ENCODE results near the gene STARD5.
A peak's percentile ranks its signal among the peaks of the same experiment; 100 is the strongest.

Gene STARD5

DNA sequence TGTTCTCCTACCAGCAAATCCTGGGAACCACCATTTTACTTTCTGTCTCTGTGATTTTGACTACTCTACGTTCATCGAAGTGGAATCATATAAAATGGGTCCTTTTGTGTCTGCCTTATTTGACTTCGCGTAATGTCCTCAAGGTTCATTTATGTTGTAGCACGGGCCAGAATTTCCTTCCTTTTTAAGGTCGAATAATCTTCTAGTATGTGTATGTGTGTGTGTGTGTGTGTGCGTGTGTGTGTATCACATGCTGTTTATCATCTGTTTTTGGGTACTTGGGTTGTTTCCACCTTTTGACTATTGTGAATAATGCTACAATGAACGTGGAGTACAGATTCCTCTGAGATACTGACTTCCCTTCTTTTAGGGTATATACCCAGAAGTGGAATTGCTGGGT lies 35.3 kb downstream of the STARD5 start:
- no peak for DNase-seq

- DNase-seq = no peak
These were observed 35.9 kb downstream of the STARD5 start for GRCh38 chr15:81288040-81288439.

- DNase-seq = no peak
These were observed 37.3 kb downstream of the STARD5 start for GRCh38 chr15:81286621-81287121.

GRCh38 chr15:81285461-81285860 lies 38.5 kb downstream of the STARD5 start:
- no peak for DNase-seq

DNA sequence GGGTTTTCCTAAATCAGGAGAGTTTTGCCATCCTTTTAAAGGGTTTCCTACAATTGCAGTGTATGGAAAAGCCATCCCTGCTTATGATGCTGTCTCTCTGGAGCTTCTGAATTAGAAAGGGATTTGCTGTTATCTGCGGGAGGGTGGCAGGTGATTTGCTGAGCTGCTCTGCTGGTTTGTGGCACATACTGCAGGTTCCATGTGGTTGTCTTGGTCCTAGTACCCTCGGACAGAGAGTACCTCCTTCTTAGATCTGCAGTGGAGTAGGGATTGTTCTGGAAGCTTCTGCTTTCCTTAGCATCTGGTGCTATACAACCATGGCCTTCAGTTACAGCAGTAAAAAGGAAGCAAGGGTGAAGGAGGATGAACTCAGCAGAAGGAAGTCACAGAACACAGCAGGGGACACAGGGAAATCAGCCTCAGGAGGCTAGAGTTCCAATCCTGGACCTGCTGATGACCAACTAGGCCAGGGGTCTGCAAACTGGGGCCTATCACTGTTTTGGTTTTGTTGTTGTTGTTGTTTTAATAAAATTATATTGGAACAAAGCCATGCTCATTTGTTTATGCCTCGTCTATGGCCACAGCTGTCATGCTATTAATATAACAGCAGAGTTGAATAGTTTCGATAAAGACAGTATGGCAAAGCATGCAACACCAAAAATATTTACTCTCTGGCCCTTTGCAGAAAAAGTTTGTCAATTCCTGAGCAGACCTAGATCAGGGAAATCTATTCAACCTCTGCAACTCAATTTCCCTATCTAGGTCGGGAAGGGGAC lies 39.5 kb downstream of the STARD5 start:
- no peak for DNase-seq

DNA sequence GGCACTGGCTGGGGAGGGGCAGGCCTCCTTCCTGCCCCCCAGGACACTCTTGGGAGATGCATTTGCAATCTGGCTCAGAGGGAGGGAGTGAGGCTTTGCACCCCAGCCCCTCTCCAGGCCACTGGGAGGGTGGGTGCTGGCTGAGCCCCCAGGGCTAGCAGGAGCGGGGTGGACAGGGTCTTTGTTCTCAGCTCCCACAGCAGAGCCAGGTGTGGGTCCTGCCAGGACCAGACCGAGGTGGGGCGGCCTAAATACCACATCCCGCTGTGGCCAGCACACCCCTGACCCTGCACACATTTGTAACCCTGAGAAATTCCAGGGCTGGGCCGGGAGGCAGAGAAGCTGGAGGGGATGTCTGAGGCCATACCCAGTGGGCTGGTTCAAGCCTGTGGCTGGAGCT lies 41.0 kb downstream of the STARD5 start:
- DNase-seq = no peak

- DNase-seq = no peak
These were observed 41.4 kb downstream of the STARD5 start for GRCh38 chr15:81282606-81282895.

GRCh38 chr15:81281766-81282605 lies 42.0 kb downstream of the STARD5 start:
- no peak for DNase-seq

DNA sequence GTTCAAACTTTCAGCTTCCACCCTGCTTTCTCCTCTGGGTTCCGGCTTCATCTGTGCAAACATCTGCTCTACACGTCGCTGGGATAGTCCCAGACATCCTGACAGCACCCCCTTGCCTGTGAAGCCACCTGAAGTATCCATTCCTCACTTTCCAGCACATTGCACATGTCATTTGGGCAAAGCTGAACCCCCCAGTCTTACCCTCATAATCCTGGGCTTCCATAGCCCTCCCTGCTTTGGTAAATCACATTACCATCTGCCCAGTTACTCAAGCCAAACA lies 42.5 kb downstream of the STARD5 start:
- DNase-seq = no peak

- DNase-seq = no peak
These were observed 43.1 kb downstream of the STARD5 start for GRCh38 chr15:81280696-81281455.

- DNase-seq = no peak
These were observed 44.1 kb downstream of the STARD5 start for GRCh38 chr15:81279621-81280485.

DNA sequence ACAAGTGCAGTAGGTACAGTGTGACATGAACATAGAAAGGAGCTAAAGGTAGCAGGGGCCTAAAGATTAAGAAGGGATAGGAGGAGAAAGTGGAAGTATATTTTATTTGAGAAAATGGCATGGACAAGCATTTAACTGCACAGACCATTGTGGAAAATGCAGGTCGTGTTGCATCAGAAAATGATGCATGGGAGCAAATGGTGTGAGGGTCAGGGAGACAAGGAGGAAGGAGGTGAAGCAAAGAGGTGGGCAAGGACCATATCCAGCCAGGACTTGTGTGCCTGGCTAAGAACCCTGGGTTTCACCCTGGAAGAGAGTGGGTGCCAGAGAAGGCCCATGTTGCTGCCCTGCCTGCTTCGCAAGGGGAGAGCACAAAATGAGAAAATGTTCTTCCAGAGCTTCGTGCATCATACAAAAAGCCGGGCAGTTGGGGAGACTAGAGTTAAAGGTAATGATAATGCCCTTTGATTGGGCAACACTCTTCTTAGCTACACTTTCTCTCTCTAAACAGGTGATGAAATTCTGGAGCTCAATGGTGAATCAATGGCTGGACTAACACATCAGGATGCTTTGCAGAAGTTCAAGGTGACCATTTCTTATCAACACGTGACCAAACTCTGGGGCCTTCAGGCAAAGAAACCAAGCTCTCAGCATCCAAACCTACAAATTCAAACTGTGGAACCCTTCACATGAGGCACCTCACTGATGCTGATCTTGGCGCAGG lies 45.5 kb downstream of the STARD5 start:
- no peak for DNase-seq

- no peak for DNase-seq
These were observed 46.1 kb downstream of the STARD5 start for GRCh38 chr15:81277851-81278250.

- no peak for DNase-seq
These were observed 47.0 kb downstream of the STARD5 start for GRCh38 chr15:81276967-81277366.

DNA sequence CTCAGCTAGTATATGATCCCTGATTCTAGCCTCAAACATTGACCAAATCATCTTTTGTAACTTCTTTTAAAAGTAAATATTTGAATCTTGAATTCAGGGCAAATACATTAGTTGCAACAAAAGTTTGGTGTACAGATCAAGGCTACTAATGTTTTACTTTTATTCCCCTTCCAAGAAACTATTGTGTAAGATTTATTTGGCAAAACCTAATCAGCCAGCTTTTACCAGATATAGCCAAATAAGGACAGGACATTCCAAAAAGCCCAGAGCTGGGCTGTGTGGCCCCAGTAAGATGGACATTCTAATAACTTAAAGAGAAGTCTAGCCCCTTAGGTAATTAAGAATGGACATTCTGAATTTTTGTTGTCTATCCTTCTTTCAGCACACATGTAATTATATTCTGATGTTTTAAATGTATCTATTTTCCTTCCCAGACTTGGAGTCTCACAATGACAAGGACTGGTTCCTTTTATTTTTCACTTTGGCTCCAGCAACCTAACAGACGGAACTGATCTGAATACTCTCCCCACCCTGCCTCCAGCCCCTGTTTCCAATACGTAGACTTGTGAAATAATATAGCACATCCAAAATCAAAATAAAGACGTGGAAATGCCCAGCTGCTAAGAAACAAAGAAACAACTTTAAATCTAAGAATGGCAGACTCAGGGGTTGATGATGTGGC lies 48.1 kb downstream of the STARD5 start:
- no peak for DNase-seq

- peak; percentile 45 for DNase-seq
These were observed 48.8 kb downstream of the STARD5 start for GRCh38 chr15:81274931-81275707.

GRCh38 chr15:81274255-81274654 lies 49.7 kb downstream of the STARD5 start:
- no peak for DNase-seq

DNA sequence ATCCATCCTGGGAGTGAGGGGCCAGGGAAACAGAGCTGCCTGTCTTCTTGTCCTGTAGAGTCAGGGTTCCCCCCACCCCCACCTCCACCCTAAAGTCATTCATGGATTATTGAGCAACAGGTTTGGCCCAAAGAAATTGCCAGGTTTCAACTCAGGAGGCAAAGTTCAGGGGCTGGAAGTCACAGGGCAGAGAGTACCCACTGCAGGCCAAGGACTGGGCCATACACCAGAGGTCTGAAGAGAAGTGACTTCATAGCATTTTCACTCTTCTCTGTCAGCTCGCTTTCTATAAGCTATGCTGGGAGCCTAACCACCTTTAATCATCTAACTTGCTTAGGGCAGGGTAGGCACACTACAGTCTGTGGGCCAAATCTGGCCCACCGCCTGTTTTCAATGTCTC lies 50.1 kb downstream of the STARD5 start:
- DNase-seq = no peak

DNA sequence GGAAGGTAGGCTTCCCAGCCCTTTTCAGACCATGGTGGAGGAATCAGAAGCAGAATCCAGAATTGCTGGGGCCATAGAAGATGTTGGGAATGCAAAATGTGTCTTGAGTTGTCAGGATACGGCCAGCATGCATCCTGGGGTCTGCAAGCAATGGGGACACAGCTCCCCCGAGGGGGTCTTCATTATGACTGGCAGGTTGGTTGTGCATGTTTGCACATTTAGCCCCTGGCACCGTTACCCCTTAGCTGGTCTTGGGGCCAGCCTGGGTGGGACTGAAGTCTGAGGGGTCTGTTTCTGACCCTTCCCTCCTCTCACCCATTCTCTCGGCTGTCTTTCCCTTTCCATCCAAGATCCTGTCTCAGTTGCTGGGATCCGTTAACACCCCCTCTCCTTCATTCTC lies 50.7 kb downstream of the STARD5 start:
- DNase-seq = no peak

GRCh38 chr15:81271761-81272644 lies 51.9 kb downstream of the STARD5 start:
- no peak for DNase-seq
